HFFc6 (cell line): ENCODE results near the gene CHADL. TPM values are rescaled to one million over a fixed set of nuclear protein-coding genes. Genes with fewer than 3 reads are reported as not detected.

Experiments used
- DNase-seq: peaks from one replicate; pipeline ENCODE4 v3.0.0-alpha.2; 2018
- H3K27ac Mint-ChIP-seq: 2 replicates; pipeline ENCODE4 v1.8.0; 2020; ENCODE audit warnings: mild to moderate bottlenecking, mixed read lengths
- H3K27me3 Mint-ChIP-seq: 2 replicates; pipeline ENCODE4 v1.8.0; 2021; ENCODE audit warnings: mild to moderate bottlenecking, moderate library complexity, mixed read lengths; ENCODE audit not compliant: insufficient read depth
- H3K36me3 Mint-ChIP-seq: 2 replicates; pipeline ENCODE4 v1.8.0; 2021; ENCODE audit warnings: low read depth, mixed read lengths
- H3K4me1 Mint-ChIP-seq: 2 replicates; pipeline ENCODE4 v1.8.0; 2020; ENCODE audit warnings: low read depth, mixed read lengths
- H3K4me3 Mint-ChIP-seq: 2 replicates; pipeline ENCODE4 v1.8.0; 2020; ENCODE audit warnings: mild to moderate bottlenecking, moderate library complexity, mixed read lengths
- H3K9me3 Mint-ChIP-seq: 2 replicates; pipeline ENCODE4 v1.8.0; 2020; ENCODE audit warnings: mild to moderate bottlenecking, mixed read lengths
- total RNA-seq, 6 experiments: library from RNA; stranded (reverse); fragmentation: NEBNext Ultra II Directional; extraction: Animal tissue kit (Norgen Biotek cat#: 25700); gene quantifications; 2 replicates in 1 of 6; 3 replicates in 5 of 6; pipeline ENCODE4 v1.2.3, GENCODE V29; 2021
- TF ChIP-seq, protein P1 (sequence below): fragments of 200-600 bp; sonication (generic); IDR thresholded peaks from 2 replicates; pipeline ENCODE4 v1.5.0; 2021; ENCODE audit warnings: antibody characterized with exemption, mild to moderate bottlenecking

The CHADL gene
- total RNA-seq, 6 experiments from 2014 or later, result 0.13 to 0.51 (median 0.45) TPM

DNA sequence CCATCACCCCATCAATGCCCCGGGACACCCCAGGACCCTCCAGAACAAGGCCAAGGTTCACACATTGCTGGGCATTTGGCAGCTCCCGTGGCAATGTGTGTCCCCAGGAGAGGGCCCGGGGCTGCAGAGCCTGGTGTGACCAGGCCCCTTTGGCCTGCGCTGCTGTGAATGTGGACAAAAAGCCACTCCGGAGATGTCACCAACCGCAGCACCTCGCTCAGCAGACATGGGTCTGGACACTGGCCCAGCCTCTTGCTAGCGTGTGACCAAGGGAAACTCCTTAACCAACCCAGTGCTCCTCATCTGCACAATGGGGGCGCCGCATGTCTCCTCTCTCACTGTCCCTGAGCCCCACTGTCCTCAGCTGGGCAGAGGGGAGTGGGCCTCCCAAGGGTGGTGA, 8.0 kb upstream of the CHADL start:
- TF ChIP-seq, protein P1, sequence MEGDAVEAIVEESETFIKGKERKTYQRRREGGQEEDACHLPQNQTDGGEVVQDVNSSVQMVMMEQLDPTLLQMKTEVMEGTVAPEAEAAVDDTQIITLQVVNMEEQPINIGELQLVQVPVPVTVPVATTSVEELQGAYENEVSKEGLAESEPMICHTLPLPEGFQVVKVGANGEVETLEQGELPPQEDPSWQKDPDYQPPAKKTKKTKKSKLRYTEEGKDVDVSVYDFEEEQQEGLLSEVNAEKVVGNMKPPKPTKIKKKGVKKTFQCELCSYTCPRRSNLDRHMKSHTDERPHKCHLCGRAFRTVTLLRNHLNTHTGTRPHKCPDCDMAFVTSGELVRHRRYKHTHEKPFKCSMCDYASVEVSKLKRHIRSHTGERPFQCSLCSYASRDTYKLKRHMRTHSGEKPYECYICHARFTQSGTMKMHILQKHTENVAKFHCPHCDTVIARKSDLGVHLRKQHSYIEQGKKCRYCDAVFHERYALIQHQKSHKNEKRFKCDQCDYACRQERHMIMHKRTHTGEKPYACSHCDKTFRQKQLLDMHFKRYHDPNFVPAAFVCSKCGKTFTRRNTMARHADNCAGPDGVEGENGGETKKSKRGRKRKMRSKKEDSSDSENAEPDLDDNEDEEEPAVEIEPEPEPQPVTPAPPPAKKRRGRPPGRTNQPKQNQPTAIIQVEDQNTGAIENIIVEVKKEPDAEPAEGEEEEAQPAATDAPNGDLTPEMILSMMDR, result no peak
- Mint-ChIP-seq H3K36me3 (peaks cover 18% of the 10 kb centered on the region; the same call in 1 of the 2 replicates), H3K9me3 (no peaks in the 10 kb centered on the region), H3K27ac (no peak overlapping the region), H3K4me3 (no peak overlapping the region), H3K27me3 (peaks cover 3% of the 10 kb centered on the region; the same call in 1 of the 2 replicates), H3K4me1 (no peaks in the 10 kb centered on the region)
- DNase-seq, result no peak

- Mint-ChIP-seq H3K36me3 (peaks cover 21% of the 10 kb centered on the region), H3K27ac (no peak overlapping the region), H3K4me1 (peaks cover 3% of the 10 kb centered on the region), H3K27me3 (peaks cover 3% of the 10 kb centered on the region; the same call in 1 of the 2 replicates), H3K9me3 (no peaks in the 10 kb centered on the region), H3K4me3 (no peak overlapping the region)
- DNase-seq, result no peak
- TF ChIP-seq, protein P1, result no peak
Measured at GRCh38 chr22:41248314-41248713, 7.6 kb upstream of the CHADL start.

DNA sequence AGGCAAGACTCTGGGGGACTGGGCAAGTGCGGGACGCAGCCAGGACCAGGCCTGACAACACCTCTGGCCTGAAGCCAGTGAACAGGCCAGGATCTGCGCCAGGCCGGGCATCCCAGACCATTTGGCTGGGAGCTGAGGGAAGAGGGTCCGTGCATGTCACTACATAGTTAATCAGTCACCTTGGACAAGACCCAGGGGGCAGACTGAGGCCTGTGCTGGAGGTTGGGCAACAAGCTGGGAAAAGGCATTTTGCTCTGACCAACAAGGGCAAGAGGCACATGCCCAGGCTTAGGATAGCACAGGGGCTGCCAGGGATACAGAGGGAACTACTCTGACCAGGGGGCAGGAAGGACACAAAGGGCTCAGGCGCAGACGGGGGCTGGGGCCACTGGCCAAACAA, 7.0 kb upstream of the CHADL start:
- TF ChIP-seq, protein P1, result no peak
- Mint-ChIP-seq H3K36me3 (peaks cover 24% of the 10 kb centered on the region), H3K4me1 (peaks cover 7% of the 10 kb centered on the region), H3K9me3 (no peaks in the 10 kb centered on the region), H3K4me3 (no peak overlapping the region), H3K27ac (peak overlapping the region; percentile 38), H3K27me3 (peaks cover 3% of the 10 kb centered on the region; the same call in 1 of the 2 replicates)
- no peak for DNase-seq

DNA sequence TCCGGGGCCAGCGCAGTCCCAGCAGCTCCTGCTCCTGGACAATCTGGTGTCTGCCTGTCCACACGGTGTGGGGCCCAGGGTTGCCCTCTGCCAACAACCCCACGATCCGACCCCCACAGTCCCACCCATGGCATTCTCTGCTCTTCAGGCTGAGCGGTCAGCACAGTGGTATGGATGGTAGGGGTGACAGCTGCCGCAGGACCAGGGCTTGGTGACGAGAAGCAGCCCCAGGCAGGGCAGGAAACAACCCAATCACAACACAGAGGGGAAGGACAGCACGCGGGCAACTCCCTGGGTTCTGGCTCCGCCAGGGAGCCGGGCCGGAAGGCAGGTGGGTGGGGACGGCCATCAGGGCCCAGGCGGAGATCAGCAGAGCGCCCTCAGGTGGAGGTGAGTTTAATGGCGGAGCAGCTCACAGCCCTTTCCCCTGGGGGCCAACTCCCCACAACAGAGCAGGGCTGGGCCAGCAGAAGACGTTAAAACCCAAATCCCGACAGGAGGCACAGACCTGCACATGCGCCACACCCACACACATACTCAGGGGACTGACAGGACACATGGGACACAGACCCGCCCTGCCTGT, 5.3 kb upstream of the CHADL start:
- Mint-ChIP-seq H3K36me3 (peaks cover 26% of the 10 kb centered on the region), H3K4me1 (peaks cover 12% of the 10 kb centered on the region), H3K9me3 (no peaks in the 10 kb centered on the region), H3K27me3 (peaks cover 11% of the 10 kb centered on the region), H3K4me3 (no peak overlapping the region), H3K27ac (no peak overlapping the region)
- no peak for DNase-seq
- TF ChIP-seq, protein P1, result peak; percentile 48; the same call in 1 of the 2 replicates

GRCh38 chr22:41243361-41243760, 2.6 kb upstream of the CHADL start:
- no peaks in the 10 kb centered on the region for H3K9me3 Mint-ChIP-seq
- peaks cover 21% of the 10 kb centered on the region for H3K36me3 Mint-ChIP-seq
- peak overlapping the region; percentile 18; the same call in 1 of the 2 replicates for H3K27ac Mint-ChIP-seq
- H3K4me3 Mint-ChIP-seq, result no peak overlapping the region
- H3K27me3 Mint-ChIP-seq, result peaks cover 15% of the 10 kb centered on the region
- TF ChIP-seq, protein P1, result no peak
- DNase-seq, result no peak
- peaks cover 12% of the 10 kb centered on the region for H3K4me1 Mint-ChIP-seq
